ENCODE measurements around the gene DENND11. TPM values are rescaled to one million over a fixed set of nuclear protein-coding genes. Genes with fewer than 3 reads are reported as not detected.

Gene DENND11
- total RNA-seq, 1 donor: 7.6 TPM

DNA sequence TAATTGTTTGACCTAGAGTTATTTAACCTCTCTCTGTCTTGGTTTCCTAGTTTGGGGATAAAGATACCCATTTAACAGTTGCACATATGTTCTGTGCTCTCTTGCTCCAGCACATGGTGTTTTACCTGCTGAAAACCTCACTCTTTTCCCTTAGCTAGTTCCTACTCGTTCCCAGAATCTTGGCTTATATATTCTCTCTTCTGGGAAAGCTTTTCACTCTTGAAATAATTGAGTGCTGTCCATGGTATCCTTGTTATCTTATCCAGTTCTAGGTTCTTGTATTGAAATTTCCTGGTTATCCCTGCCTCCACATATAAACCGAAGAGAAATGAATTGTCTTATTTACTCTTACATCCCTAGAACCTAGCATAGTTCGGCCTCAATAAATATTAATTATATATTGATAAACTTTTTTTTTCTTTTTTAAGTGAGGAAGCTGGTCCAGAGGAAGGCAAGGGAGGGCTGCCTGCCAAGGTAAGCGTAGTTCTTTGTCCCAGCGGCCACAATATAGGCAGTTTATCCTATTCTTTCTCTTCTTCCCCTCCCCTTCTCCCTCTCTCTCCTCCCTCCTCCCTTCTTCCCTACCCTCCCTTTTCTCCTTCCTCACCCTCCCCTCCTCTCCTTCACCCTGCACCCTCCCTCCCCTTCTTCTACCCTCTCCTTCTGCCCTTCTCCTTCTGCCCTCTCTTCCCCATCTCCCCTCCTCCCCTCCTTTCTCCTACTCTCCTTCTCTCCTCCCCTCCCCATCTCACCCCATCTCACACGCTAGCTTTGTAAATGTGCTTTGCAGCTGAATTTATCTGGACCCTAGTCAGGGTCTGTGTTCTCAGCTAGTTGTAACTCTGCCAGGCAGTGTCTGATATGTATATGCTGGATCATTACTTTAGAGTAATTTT is 14.1 kb upstream of the DENND11 start:
- no peak overlapping the region for H3K27ac ChIP-seq (ENCODE audit: low read depth, low read length)
- no peak overlapping the region for H3K4me2 ChIP-seq (ENCODE audit: insufficient read depth, low read length)
- no peaks in the 10 kb centered on the region for H3K36me3 ChIP-seq (ENCODE audit: insufficient read depth, low read length)

DNA sequence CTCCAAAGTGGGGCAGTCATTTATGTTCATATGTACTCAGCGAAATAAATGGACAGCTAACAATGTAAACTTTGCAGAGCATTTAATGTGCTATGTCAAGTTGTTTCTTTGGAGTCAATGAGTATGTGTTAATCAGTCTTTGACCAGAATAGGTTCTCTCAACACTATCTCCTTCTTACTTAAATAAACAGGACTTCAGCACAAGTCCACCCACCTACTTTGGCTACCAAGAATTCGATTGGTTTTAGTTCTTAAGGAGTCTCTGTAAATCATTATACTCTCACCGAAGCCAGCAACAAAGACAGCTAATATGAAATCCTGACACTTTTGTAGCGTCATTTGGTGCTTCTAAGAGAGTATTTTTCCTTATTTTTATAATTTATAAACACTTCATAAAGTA is 13.1 kb upstream of the DENND11 start:
- H3K36me3 ChIP-seq (ENCODE audit: insufficient read depth, low read length): no peaks in the 10 kb centered on the region
- TF ChIP-seq, protein P1, sequence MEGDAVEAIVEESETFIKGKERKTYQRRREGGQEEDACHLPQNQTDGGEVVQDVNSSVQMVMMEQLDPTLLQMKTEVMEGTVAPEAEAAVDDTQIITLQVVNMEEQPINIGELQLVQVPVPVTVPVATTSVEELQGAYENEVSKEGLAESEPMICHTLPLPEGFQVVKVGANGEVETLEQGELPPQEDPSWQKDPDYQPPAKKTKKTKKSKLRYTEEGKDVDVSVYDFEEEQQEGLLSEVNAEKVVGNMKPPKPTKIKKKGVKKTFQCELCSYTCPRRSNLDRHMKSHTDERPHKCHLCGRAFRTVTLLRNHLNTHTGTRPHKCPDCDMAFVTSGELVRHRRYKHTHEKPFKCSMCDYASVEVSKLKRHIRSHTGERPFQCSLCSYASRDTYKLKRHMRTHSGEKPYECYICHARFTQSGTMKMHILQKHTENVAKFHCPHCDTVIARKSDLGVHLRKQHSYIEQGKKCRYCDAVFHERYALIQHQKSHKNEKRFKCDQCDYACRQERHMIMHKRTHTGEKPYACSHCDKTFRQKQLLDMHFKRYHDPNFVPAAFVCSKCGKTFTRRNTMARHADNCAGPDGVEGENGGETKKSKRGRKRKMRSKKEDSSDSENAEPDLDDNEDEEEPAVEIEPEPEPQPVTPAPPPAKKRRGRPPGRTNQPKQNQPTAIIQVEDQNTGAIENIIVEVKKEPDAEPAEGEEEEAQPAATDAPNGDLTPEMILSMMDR (IDR thresholded peaks at IDR 0.05; ENCODE audit: extremely low read depth, low read depth, low read length): no peak
- no peaks in the 10 kb centered on the region for H3K9me3 ChIP-seq (ENCODE audit: low read depth, low read length)
- H3K4me1 ChIP-seq (ENCODE audit: insufficient read depth, low read length): no peaks in the 10 kb centered on the region
- no peak overlapping the region for H2AFZ ChIP-seq (ENCODE audit: low read length)
- no peak overlapping the region for H3K4me2 ChIP-seq (ENCODE audit: insufficient read depth, low read length)
- no peaks in the 10 kb centered on the region for H3K79me2 ChIP-seq (ENCODE audit: insufficient read depth, low read length)
- no peak for DNase-seq (ENCODE audit: insufficient read length, low spot score, missing footprints)
- H3K27me3 ChIP-seq (ENCODE audit: insufficient read depth, low read length): no peaks in the 10 kb centered on the region
- H4K20me1 ChIP-seq (ENCODE audit: insufficient read depth, low read length): no peaks in the 10 kb centered on the region
- no peak overlapping the region for H3K4me3 ChIP-seq (ENCODE audit: insufficient read depth, low read length)
- no peak overlapping the region for H3K27ac ChIP-seq (ENCODE audit: low read depth, low read length)

More for the DNA sequence above, 14.1 kb upstream of the DENND11 start:
- Histone ChIP-seq H3K4me1 (ENCODE audit: insufficient read depth, low read length) (no peaks in the 10 kb centered on the region), H3K79me2 (ENCODE audit: insufficient read depth, low read length) (no peaks in the 10 kb centered on the region), H3K4me3 (ENCODE audit: insufficient read depth, low read length) (no peak overlapping the region), H3K9me3 (ENCODE audit: low read depth, low read length) (no peaks in the 10 kb centered on the region), H4K20me1 (ENCODE audit: insufficient read depth, low read length) (no peaks in the 10 kb centered on the region), H2AFZ (ENCODE audit: low read length) (no peak overlapping the region), H3K27me3 (ENCODE audit: insufficient read depth, low read length) (no peaks in the 10 kb centered on the region)
- TF ChIP-seq, protein P1 (IDR thresholded peaks at IDR 0.05; ENCODE audit: extremely low read depth, low read depth, low read length): no peak
- no peak for DNase-seq (ENCODE audit: insufficient read length, low spot score, missing footprints)

- no peak for DNase-seq (ENCODE audit: insufficient read length, low spot score, missing footprints)
- TF ChIP-seq, protein P1 (IDR thresholded peaks at IDR 0.05; ENCODE audit: extremely low read depth, low read depth, low read length): no peak
- Histone ChIP-seq H3K4me1 (ENCODE audit: insufficient read depth, low read length) (no peaks in the 10 kb centered on the region), H3K4me3 (ENCODE audit: insufficient read depth, low read length) (no peak overlapping the region), H3K27ac (ENCODE audit: low read depth, low read length) (no peak overlapping the region), H2AFZ (ENCODE audit: low read length) (no peak overlapping the region), H3K9me3 (ENCODE audit: low read depth, low read length) (no peaks in the 10 kb centered on the region), H3K79me2 (ENCODE audit: insufficient read depth, low read length) (no peaks in the 10 kb centered on the region), H4K20me1 (ENCODE audit: insufficient read depth, low read length) (no peaks in the 10 kb centered on the region), H3K36me3 (ENCODE audit: insufficient read depth, low read length) (no peaks in the 10 kb centered on the region), H3K4me2 (ENCODE audit: insufficient read depth, low read length) (no peak overlapping the region), H3K27me3 (ENCODE audit: insufficient read depth, low read length) (no peaks in the 10 kb centered on the region)
Measured at GRCh38 chr7:141714571-141714970, 12.6 kb upstream of the DENND11 start.

GRCh38 chr7:141713890-141714289 is 11.9 kb upstream of the DENND11 start:
- Histone ChIP-seq H2AFZ (ENCODE audit: low read length) (no peak overlapping the region), H3K27me3 (ENCODE audit: insufficient read depth, low read length) (no peaks in the 10 kb centered on the region), H3K4me1 (ENCODE audit: insufficient read depth, low read length) (no peaks in the 10 kb centered on the region), H3K36me3 (ENCODE audit: insufficient read depth, low read length) (no peaks in the 10 kb centered on the region), H3K4me2 (ENCODE audit: insufficient read depth, low read length) (no peak overlapping the region), H3K9me3 (ENCODE audit: low read depth, low read length) (no peaks in the 10 kb centered on the region), H4K20me1 (ENCODE audit: insufficient read depth, low read length) (no peaks in the 10 kb centered on the region), H3K4me3 (ENCODE audit: insufficient read depth, low read length) (no peak overlapping the region), H3K79me2 (ENCODE audit: insufficient read depth, low read length) (no peaks in the 10 kb centered on the region), H3K27ac (ENCODE audit: low read depth, low read length) (no peak overlapping the region)
- TF ChIP-seq, protein P1 (IDR thresholded peaks at IDR 0.05; ENCODE audit: extremely low read depth, low read depth, low read length): no peak
- DNase-seq (ENCODE audit: insufficient read length, low spot score, missing footprints): no peak

All from osteoblast (primary cell).